Keratinocyte (primary cell): ENCODE results near the gene ZSWIM7.

Experiments
- CTCF ChIP-seq, 3 experiments: IDR thresholded peaks in 1 of 3; conservative IDR thresholded peaks in 1 of 3; optimal IDR thresholded peaks in 1 of 3; 2 replicates in 2 of 3; 3 replicates in 1 of 3; pipeline versions ENCODE3 to v1.5.1; 2011; ENCODE audit warnings: low read length in 3 of 3, mild to moderate bottlenecking in 3 of 3, moderate library complexity in 2 of 3, control low read depth in 1 of 3, inconsistent platforms in 1 of 3; ENCODE audit not compliant: insufficient read depth in 2 of 3; ENCODE audit errors: extremely low read depth in 1 of 3
- EZH2 ChIP-seq: IDR thresholded peaks from one replicate; pipeline ENCODE4 v1.6.1; 2012; ENCODE audit warnings: inconsistent platforms, mild to moderate bottlenecking, low read length, moderate library complexity

- TF ChIP-seq CTCF (optimal IDR thresholded peaks at IDR 0.05 in 1 of 3, IDR thresholded peaks at IDR 0.05 in 1 of 3, conservative IDR thresholded peaks at IDR 0.05 in 1 of 3; ENCODE audit: extremely low read depth in 1 of 3, insufficient read depth in 2 of 3, low read length in 3 of 3) (no peak), EZH2 (no peak)
Measured at GRCh38 chr17:15930426-15930825, 69.1 kb downstream of the ZSWIM7 start.
